ENCODE results near the gene RND3.

The RND3 gene

DNA sequence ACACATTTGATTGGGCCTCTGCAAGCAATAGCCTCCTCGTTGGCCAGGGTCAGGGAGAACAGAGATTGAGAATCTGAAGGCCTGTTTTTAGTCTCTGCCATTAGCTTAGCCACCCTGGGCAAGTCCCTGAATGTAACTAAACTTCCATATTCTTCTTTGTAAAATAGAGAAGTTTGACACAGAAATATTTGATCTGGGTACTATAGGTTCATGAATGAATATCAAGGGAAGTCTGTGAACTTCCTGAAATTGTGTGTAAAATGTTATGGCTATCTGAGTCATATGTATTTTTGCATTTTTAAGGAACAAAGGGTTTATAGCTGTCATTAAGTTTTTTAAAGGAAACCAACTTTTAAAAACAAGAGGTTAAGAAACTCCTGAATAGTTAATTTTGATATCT, 23.2 kb downstream of the RND3 start:
- peaks cover 16% of the 10 kb centered on the region for H3K36me3 ChIP-seq (replicated peaks)
- TF ChIP-seq, protein P1, sequence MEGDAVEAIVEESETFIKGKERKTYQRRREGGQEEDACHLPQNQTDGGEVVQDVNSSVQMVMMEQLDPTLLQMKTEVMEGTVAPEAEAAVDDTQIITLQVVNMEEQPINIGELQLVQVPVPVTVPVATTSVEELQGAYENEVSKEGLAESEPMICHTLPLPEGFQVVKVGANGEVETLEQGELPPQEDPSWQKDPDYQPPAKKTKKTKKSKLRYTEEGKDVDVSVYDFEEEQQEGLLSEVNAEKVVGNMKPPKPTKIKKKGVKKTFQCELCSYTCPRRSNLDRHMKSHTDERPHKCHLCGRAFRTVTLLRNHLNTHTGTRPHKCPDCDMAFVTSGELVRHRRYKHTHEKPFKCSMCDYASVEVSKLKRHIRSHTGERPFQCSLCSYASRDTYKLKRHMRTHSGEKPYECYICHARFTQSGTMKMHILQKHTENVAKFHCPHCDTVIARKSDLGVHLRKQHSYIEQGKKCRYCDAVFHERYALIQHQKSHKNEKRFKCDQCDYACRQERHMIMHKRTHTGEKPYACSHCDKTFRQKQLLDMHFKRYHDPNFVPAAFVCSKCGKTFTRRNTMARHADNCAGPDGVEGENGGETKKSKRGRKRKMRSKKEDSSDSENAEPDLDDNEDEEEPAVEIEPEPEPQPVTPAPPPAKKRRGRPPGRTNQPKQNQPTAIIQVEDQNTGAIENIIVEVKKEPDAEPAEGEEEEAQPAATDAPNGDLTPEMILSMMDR (IDR thresholded peaks at IDR 0.05; ENCODE audit: low read depth, low read length, missing control alignments), result no peak
- no peak overlapping the region for H3K27ac ChIP-seq
- in situ Hi-C loops (cut with HindIII; ENCODE audit: low pct_ligation_motif_present, low sequenced_read_pairs), result no loop called here
- H3K27me3 ChIP-seq (replicated peaks), result no peaks in the 10 kb centered on the region
- no peak overlapping the region for H3K4me3 ChIP-seq (ENCODE audit: low read depth, low read length)
- no peak for DNase-seq

DNA sequence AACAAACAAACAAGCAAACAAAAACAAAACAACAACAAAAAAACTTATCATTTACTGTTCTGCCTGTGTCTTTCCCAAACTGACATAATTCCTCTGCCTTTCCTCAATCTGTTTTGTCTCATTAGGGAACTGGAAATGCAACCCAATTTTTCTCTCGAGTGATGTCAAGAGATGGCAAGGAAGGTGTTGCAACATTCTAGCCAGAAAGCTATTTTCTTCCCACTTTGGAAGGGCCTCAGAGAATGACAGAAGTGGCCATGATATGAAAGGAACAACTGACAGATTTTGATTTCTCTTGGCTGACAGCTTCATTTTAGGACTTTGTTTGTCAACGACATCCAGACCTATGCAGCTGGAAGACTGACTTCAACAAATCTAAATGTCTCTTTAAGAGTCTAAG, 24.7 kb downstream of the RND3 start:
- in situ Hi-C loops (cut with HindIII; ENCODE audit: low pct_ligation_motif_present, low sequenced_read_pairs), result no loop called here
- no peak overlapping the region for H3K4me3 ChIP-seq (ENCODE audit: low read depth, low read length)
- peaks cover 5% of the 10 kb centered on the region for H3K36me3 ChIP-seq (replicated peaks)

DNA sequence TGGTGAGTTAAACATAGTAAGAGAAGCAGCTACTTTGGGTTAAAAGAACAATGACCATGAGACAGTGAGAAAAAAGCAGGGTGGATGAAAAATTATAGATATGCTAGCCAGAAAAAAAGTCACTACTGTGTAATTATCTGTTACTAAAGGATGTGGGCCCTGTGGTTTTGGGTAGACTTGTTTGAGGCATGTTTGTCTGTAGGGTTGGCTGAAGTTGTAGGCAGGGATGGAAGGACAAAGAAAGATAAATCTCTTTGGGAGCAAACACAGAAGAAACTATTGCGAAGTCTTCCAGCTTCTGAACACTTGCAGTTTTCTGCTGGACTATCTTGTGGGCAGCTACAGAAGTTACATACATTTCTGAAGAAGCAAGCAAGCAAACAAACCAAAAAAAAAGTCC, 28.2 kb downstream of the RND3 start:
- Histone ChIP-seq H3K27ac (no peak overlapping the region), H3K4me3 (ENCODE audit: low read depth, low read length) (no peak overlapping the region), H3K27me3 (replicated peaks) (no peaks in the 10 kb centered on the region), H3K36me3 (replicated peaks) (no peaks in the 10 kb centered on the region)
- in situ Hi-C loops (cut with HindIII; ENCODE audit: low pct_ligation_motif_present, low sequenced_read_pairs), result no loop called here
- DNase-seq, result no peak
- TF ChIP-seq, protein P1 (IDR thresholded peaks at IDR 0.05; ENCODE audit: low read depth, low read length, missing control alignments), result no peak

More for the DNA sequence above, 24.7 kb downstream of the RND3 start:
- TF ChIP-seq, protein P1 (IDR thresholded peaks at IDR 0.05; ENCODE audit: low read depth, low read length, missing control alignments), result no peak
- Histone ChIP-seq H3K27ac (no peak overlapping the region), H3K27me3 (replicated peaks) (no peaks in the 10 kb centered on the region)
- no peak for DNase-seq

- Histone ChIP-seq H3K36me3 (replicated peaks) (no peaks in the 10 kb centered on the region), H3K27ac (no peak overlapping the region), H3K4me3 (ENCODE audit: low read depth, low read length) (no peak overlapping the region), H3K27me3 (replicated peaks) (no peaks in the 10 kb centered on the region)
- in situ Hi-C loops (cut with HindIII; ENCODE audit: low pct_ligation_motif_present, low sequenced_read_pairs), result no loop called here
- DNase-seq, result no peak
- TF ChIP-seq, protein P1 (IDR thresholded peaks at IDR 0.05; ENCODE audit: low read depth, low read length, missing control alignments), result no peak
These were observed 36.7 kb downstream of the RND3 start for GRCh38 chr2:150450765-150451164.

- no peak for DNase-seq
- in situ Hi-C loops (cut with HindIII; ENCODE audit: low pct_ligation_motif_present, low sequenced_read_pairs), result no loop called here
- no peak overlapping the region for H3K27ac ChIP-seq
These were observed 37.6 kb downstream of the RND3 start for GRCh38 chr2:150449856-150450255.

DNA sequence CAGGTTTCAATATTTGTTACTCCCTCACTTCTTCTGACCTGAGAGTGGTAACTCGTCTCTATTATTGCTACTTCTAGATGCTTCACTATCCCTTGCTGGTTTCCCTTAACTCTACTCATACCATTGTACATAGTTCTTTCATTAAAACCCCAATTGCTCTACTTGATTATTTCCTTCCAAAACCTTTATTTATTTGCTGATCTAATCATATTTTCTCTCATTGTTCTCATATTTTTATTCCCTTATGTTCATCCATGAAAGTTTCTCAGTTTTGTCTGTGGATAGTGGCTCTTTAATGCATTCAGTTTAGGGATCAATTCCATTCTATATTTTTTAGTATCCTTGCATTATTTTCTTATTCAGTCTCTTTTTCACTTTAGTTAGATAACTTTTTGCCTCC, 42.1 kb downstream of the RND3 start:
- TF ChIP-seq, protein P1 (IDR thresholded peaks at IDR 0.05; ENCODE audit: low read depth, low read length, missing control alignments), result no peak
- Histone ChIP-seq H3K27ac (no peak overlapping the region), H3K36me3 (replicated peaks) (no peaks in the 10 kb centered on the region), H3K27me3 (replicated peaks) (no peaks in the 10 kb centered on the region), H3K4me3 (ENCODE audit: low read depth, low read length) (no peak overlapping the region)
- no peak for DNase-seq
- in situ Hi-C loops (cut with HindIII; ENCODE audit: low pct_ligation_motif_present, low sequenced_read_pairs), result no loop called here

More at GRCh38 chr2:150449856-150450255, 37.6 kb downstream of the RND3 start:
- TF ChIP-seq, protein P1 (IDR thresholded peaks at IDR 0.05; ENCODE audit: low read depth, low read length, missing control alignments), result no peak
- Histone ChIP-seq H3K36me3 (replicated peaks) (no peaks in the 10 kb centered on the region), H3K27me3 (replicated peaks) (no peaks in the 10 kb centered on the region), H3K4me3 (ENCODE audit: low read depth, low read length) (no peak overlapping the region)
